Ramos (cell line): ENCODE measurements around the gene DAPK1.

ENCODE experiments used
- in situ Hi-C: fragments of 300-500 bp; cut with MboI; formaldehyde crosslinking; loops from one replicate; pipeline ENCODE4 v1.14.3; 2022; ENCODE audit warnings: low sequenced_read_pairs; ENCODE audit not compliant: unreplicated experiment

The DAPK1 gene

DNA sequence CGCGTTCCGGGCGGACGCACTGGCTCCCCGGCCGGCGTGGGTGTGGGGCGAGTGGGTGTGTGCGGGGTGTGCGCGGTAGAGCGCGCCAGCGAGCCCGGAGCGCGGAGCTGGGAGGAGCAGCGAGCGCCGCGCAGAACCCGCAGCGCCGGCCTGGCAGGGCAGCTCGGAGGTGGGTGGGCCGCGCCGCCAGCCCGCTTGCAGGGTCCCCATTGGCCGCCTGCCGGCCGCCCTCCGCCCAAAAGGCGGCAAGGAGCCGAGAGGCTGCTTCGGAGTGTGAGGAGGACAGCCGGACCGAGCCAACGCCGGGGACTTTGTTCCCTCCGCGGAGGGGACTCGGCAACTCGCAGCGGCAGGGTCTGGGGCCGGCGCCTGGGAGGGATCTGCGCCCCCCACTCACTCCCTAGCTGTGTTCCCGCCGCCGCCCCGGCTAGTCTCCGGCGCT lies at the start of gene DAPK1:
TSS of gene DAPK1 (plus strand) at position 264 of the 442 bp plus-strand sequence. CDS start 1,211 bp downstream, outside the sequence.
- in situ Hi-C loops: no loop called here

DNA sequence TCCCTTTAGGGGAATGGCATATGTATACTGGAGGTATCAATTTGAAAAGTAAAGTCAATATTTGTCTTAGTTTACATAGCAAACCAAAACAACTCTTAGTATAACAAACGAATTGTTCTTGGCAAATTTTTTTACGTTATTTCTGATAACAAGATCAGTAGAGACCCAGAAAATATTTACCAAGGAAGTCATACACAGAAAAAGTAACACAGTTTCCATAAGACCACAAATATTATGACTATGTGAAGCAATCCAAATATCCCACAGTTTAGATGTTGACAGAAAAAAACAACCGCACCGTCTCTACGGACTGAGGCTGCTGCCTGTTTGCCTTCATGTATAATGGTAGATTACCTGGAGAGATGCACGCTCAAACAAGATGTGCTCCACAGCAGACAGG lies 46.5 kb upstream of the DAPK1 start:
- in situ Hi-C loops: no loop called here

DNA sequence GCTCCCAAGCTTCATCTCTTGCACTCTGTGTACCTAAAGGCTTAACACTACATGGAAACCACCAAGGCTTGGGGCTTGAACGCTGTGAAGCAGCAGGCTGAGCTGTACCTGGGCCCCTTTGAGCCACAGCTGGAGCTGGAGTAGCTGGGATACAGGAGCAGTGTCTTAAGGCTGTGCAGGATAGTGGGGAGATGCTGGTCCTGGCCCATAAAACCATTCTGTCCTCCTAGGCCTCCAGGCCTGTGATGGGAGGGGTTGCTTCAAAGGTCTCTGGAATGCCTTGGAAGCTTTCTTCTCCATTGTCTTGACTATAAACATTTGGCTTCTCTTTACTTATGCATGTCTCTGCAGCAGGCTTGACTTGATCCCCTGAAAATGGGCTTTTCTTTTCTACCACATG lies 42.3 kb upstream of the DAPK1 start:
- in situ Hi-C loops: no loop called here

DNA sequence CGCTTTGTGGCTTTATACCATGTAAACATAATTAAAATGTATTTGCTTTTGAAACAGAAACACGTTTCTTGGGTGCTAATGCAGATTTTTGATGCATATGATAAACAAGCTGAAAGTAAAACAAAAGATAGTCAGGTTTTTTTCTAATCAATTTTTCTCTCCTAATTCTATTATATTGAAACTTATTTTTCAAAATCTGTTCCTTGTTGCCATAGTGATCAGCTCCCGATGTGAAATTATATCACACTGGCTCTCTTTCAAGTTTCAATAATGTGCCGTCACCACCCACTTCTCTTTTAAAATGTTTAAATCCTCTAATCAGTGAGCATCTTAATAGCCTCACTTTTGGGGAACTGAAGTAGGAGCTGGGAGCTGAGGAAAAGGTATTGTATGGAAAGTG lies 36.4 kb upstream of the DAPK1 start:
- in situ Hi-C loops: no loop called here

DNA sequence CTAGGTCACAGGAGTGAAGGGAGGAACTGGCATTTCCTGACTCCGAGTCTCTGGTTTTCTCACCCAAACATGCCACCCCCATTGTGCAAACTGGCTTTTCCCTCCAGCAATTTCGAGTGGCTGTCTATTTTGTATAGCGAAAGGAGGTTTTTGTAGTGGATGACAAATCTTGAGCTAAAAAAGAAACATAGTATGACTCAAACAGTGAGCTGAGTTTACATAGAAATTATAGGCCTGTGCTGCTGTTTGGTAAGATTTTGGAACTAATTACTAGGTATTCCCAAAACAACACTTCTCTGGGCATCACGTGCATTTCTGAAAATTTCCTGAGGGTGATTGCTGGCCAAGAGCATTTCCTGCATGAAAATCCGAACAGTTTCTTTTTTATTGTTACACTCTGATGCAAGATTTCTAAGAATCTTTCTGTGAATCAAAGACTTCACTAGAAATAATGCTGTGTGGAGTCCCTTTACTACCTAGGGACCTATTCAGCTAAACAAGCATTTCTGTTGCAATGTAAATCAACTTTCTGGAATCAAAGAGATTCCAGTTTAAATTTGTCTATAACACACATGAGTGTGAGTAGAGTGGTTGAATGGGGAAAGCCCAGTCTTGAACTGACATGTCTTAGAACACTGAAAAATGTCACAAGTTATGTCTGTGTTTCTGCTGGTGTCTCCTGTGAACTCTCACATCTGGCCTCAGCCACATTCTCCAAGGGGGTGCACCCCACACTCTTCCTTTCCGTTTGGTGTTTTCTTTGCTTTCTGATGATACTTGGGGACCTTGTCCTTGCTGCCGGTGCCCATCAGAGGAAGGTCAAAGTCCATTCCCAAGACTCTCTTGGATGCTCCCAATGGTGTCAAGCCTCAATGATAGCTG lies 33.3 kb upstream of the DAPK1 start:
- in situ Hi-C loops: no loop called here

DNA sequence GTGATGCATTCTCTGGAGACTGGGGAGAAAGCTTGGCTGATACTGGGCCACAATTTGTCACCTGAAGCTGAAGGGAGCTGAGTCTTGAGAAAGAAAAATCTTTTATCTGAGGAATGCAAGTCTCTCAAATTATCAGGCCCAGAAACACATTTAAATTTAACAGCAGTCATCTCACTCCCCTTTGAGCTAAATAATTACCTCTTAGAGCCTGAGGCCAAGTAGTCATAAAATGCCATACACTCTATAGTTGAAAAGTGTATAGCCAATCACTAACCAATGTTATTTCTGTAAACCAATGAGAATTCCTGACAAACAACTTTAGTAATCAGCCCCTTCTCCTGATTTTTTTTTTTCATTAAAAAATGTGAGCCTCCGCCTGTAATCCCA lies 32.7 kb upstream of the DAPK1 start:
- in situ Hi-C loops: no loop called here

DNA sequence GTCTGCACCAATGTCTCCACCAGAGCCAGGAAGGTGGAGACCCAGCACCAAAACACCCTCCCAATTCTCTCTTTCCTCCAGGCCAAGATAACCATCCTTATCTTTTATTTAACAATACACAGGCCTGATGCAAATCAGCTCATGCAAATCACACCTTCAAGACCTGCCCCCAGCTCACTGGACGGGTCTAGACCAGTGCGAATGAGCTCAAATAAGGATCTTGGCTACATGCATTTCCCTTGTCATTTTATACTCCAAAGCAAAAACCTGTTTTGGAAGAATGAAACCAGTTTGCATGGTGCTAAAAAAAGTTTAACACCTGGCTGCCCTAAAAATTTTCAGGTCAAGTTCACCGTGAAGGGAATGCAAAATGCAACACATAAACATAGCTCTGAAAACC lies 31.9 kb upstream of the DAPK1 start:
- in situ Hi-C loops: no loop called here

DNA sequence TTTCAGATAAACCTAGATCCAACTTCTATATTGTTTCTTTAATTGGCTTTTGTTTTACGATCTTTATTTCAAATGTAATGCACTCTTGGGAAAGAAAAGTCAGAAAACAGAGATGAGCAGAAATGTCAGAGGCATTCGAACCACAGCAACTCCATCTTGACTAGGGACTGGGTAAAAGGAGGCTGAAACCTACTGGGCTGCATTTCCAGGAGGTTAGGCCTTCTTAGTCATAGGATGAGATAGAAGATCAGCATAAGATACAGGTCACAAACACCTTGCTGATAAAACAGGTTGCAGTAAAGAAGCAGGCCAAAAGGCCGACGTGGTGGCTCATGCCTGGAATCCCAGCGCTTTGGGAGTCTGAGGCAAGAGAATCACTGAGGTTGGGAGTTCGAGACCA lies 30.5 kb upstream of the DAPK1 start:
- in situ Hi-C loops: no loop called here

DNA sequence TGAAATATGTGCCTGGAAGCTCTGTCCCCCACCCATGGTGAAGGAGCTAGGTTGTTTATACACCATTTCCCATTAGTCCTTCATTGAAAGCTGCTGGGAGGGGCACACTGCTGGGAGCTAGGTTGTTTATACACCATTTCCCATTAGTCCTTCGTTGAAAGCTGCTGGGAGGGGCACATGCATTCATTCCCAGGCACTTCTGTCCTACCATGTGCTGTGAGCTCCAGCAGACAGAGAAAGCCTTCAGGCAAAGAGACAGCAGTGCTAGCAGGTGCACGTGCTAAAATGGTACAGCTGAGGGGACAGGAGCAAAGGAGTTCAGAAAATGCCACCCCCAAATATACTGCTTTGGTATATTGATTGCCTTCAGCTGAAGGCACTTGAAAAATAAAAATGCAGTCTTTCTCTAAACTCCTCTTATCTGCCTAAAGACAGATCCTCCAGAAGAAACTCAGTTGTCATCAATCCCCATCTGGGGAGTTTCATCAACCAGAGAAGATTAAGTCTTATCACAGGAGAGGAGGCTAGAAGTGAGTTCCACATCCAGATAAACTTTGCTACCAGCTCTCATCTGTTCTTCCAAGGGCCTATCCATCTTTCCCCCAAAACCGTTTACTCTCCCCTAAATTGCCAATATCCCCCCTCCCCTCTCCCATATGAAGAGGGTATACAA lies 27.7 kb upstream of the DAPK1 start:
- in situ Hi-C loops: no loop called here

DNA sequence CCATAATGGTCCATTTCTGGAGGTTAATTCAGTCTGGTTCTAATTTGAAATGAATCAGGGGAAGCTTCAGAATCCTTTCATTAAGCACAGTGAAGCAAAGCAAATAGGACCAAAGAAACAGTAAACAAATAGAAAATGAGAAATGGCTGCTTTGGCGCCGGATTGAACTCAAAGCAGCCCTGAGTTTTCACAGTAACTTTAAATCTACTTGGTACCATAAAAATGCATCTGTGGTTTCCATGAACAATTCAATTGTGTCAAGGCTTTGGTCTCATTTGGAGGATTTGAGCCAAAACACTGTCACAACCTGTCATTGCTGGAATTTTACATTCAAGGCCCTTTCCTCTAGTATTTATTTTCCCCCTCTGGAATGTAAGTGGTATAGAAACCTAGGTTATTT lies 25.9 kb upstream of the DAPK1 start:
- in situ Hi-C loops: no loop called here

DNA sequence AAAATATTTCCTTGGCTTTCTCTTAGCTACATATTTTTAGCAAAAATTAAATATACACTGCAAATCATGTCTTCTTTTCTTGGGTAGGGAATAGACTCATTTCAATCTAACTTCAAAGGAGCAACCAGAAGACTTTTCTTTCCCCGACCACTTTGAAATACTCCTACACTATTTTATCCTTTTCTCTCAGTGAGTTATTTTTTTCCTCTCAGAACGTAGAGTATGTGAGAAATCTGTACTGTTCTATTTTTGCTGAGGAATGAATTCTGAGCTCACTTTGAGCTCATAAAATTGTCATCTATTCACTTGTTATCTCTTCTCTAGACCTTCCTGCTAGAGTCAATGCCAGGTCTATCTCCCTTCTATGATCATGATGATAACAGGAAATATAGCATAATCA lies 22.2 kb upstream of the DAPK1 start:
- in situ Hi-C loops: no loop called here

DNA sequence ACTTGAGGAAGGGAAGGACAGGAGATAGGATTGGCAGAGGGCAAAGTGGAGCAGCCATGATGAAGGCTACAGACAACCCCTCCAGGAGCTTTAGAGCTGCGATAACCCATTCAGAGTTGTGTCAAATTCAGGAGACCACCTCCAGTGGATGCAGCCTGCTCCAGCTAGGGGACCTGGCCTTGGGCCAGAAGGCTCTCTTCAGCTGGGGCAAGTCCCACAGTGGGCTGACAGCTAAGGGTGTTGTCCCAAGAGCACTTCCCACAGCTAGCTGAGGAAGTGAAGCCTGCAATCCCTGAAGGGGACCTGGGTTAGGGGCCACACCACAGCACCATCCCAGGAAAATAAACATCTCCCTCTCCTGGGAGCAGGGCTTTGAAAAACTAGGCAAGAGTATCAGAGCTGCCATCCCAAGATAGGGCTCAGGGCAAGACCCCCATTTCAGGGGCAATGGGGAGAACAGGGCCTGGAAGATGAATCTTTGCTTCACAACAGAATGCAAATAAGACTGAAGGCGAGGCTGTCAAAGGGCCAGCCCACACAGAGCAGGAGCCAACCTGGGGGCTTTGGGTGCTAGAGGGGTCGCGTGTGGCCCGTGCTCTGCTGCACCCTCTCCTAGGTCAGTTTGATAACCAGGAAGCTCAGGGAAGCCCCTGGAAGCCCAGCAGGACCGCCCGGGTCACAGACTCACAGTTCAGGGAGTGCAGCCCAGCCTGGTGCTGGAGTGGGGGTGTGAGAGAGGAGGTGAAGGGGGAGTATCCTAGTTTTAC lies 19.3 kb upstream of the DAPK1 start:
- in situ Hi-C loops: no loop called here

DNA sequence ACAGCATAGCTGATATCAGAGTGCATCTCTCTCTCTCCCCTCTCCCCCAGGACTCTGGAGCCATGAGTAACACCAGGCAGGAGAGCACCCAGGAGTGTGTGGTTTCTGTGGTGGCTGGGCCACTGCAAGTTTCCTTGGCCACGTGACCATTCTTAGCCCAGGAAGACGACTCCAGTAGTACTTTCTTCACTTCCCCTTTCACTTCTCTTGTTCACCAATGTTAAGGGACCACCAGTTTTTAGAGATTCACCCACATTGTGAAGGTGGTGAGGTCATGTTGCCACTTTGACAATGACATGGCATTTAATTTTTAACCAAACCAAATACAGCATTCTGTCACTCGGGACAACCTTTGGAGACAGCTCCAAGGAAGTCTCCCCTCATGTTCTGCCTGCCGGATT lies 17.9 kb upstream of the DAPK1 start:
- in situ Hi-C loops: no loop called here

DNA sequence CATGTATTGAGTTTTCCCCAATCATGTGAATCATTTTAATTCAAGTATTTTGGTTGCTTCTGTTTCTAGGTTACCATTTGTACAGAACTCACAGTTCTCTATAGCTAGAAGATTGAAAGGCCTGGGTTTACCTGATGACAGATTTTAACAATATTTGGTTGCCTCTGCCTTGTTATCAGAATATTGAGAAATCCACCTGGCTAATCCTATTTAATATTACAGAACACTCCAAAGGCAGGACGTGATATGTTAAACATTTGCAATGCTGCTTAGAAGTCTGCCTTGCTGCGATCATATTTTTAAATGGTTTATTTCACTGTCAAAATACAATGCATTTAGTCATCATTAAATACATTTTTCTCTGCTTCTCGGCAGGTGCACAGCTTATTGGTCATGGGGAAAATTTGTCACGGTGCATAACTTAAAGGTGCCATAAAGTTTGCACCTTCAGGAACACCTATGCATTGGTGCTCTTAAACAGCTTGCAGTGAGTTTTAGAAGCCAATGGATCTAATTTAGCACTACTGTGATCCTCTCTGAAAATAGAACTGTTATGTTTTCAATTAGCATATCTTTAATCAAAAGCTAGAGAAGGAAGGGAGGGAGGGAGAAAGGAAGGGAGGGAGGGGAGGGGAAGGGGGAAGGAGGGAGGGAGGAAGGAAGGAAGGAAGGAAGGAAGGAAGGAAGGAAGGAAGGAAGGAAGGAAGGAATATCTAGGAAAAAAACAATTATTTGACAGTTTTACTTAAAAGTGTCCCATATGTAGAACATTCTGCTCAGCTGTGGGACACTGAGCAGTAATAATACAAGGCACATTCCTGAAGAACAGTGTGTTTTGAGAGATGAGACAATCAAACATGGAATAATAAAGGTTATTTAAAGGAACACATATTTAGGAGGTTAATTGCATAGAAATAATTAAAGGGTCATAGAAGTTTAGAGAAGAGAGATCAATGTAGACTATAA lies 15.5 kb upstream of the DAPK1 start:
- in situ Hi-C loops: no loop called here

DNA sequence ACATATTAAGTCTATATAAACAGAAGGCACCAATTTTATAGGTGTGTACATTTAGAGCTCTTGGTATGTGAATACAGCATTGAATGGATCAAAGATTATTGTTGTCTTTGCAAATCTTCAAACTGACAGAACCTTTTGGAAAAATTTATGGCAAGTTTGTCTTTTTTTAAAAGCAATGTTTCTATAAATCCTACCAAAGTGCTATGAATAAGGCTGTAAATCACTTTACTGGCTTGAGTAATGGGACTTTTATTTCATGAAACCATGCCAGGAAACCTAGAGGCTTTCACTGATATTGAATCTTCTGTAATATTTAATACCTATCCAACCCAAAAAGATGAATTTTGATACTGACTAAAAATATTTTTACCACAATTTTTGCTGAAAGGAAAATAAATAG lies 7.4 kb upstream of the DAPK1 start:
- in situ Hi-C loops: no loop called here

DNA sequence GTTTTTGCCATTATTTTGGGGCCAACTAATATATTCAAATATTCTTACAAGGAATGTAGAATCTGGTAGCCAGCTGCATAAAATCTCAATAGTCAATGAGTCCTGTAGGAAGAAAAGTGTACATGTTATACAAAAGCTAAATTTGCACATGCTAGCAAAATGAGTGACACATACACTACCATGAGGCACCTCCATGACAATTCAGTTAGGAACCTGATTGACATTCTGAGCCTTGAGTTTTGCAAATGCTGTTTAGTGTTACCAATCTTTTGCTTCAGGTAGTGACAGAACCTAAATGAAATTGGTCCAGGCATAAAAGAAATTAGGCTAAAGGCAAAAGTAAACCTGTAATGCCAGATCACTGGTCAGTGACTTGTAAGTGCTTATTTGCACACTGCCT lies 6.8 kb upstream of the DAPK1 start:
- in situ Hi-C loops: no loop called here

DNA sequence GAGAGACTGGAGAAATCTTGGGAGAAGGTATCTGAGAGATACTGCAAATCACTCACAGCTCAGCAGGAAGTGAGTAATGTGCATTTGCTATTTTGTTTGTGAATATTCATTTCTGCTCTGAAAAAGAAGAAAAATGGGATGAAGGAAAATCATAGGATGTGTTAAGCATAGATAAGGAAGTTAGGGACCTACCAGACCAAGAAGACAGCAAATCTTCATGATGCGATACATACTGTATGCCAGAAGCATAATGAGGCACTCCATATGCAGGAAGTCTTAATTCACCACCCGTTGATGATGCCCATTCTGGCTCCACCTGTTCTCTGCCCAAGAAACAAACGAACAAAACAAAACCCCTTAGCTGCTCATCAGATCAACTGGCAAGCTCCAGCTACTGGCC lies 6.1 kb upstream of the DAPK1 start:
- in situ Hi-C loops: no loop called here

DNA sequence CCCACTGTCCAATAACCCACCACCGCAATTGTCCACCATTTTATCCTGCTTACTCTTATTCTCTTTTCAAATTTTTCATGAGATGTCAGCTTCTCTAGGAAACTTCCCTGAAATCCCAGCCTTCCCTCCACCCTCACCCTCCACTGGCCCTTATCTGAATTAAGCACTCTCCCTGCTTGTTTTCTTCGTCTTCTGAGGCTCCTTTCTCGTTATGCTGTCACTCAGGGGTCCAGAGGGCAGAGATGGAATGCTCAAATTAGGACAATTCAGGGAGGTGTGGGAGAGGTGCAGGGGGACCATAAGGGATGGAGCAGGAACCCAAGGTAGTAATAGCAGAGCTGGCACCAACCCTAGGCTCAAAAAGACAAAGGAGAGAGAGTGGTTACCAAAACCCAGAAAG lies 5.0 kb upstream of the DAPK1 start:
- in situ Hi-C loops: no loop called here

DNA sequence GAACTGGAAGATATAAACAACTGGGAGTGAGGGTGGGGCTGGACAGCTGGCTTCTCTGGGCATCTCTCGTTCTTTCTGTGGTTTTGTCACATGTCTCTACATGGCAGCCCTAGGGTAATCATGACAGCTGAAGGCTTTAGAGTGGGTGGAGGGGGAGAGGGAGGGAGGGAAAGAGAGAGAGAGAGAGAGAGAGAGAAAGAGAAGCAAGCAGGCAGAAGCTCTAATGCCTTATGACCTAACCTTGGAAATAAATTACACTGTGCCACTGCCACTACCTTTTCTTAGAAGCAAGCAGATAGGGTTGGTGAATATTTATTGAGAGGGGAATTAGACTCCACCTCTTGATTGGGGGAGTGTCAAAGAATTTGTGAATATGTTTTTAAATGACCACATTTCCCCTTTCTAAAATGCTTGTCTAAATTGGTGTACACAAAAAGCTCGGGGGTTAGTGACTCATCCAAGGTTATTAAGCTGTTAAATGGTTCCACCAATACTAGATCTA lies 2.6 kb upstream of the DAPK1 start:
- in situ Hi-C loops: no loop called here
